Right renal pelvis (tissue), 4 donors: Measurements from ENCODE around the gene FAM193A. TPM values are rescaled to one million over a fixed set of nuclear protein-coding genes. Genes with fewer than 3 reads are reported as not detected.
A peak's percentile ranks its signal among the peaks of the same experiment; 100 is the strongest.

ENCODE experiments used
- DNase-seq, 4 donors: peaks; one replicate each; pipeline ENCODE4 v3.0.0-alpha.2; 2013; ENCODE audit warnings: low read depth in 4 of 4, low spot score in 3 of 4, missing footprints in 1 of 4
- polyA plus RNA-seq, 4 donors: library from polyadenylated mRNA; unstranded; fragments of 120-200 nt; gene quantifications; one replicate each; pipeline ENCODE4 v1.2.1, GENCODE V29; 2013; ENCODE audit not compliant: insufficient read length in 4 of 4

Gene FAM193A
- polyA plus RNA-seq, 4 donors = 24.0 to 28.8 (median 26.8) TPM

DNA sequence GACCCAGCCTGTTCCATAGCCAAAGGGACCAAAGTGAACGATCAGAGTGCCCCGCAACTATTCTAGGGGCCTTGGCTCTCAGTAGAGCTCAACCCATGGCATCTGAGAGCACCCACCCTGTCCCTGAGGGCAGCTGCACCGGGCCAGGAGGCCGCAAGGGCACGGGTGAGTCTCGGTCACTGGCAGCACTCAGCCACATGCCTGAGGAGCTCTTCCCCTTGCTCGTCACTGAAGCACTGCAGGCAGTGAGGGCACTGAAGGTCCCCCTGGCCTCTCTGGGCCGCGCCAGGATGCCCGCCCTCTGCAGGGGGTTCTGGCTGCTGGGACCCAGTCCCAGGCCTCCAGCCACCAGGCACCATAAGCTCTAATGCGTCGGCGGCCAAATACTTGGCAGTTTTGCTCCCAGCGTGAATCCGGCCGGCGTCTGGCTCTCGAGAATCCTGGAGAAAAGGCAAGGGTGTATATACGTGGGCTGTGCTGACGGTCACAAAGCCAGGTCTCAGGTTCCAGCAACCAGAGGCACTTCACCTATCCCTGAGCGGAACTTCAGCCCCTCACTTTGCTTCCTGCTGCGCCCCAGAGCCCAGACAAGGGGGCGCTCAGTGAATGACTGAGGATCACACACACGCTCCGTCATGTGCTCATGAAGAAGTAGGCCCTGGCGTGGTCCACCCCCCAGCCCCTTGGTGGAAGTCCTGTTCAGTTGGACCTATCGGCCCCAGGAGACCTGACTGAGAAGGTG is 205.8 kb downstream of the FAM193A start:
- no peak for DNase-seq

DNA sequence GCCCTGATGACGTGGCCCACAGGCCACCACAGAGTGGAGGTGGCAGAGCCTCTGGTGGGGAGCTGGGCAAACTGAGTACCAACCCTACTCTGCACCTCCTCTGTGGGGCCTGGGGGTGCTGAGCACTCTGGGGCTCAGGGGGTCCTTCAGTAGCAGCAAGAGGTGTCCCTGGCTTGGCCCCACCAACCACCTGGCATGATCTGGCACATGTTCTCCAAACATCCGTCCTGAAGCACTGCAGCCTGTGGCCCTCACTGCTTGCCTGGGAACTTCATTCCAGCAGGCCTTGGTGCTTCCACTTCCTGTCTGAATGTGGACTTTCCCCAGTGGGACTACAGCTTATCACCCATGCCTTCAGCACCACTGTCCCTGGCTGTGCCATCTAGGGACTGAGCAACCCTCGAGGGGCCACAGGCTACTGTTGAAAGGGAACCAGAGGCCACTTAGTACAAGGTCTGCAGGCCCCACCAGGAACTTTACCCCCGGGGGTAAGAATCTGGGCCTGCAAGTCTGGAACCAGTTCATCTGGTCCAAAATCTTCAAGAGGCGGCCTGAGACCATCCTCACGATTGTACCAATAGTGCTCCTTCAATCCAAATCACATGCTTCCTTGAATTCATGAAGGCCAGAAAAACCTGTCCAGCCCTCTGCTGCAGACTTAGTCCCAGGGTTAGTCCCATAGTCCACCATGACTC is 206.5 kb downstream of the FAM193A start:
- no peak for DNase-seq

DNA sequence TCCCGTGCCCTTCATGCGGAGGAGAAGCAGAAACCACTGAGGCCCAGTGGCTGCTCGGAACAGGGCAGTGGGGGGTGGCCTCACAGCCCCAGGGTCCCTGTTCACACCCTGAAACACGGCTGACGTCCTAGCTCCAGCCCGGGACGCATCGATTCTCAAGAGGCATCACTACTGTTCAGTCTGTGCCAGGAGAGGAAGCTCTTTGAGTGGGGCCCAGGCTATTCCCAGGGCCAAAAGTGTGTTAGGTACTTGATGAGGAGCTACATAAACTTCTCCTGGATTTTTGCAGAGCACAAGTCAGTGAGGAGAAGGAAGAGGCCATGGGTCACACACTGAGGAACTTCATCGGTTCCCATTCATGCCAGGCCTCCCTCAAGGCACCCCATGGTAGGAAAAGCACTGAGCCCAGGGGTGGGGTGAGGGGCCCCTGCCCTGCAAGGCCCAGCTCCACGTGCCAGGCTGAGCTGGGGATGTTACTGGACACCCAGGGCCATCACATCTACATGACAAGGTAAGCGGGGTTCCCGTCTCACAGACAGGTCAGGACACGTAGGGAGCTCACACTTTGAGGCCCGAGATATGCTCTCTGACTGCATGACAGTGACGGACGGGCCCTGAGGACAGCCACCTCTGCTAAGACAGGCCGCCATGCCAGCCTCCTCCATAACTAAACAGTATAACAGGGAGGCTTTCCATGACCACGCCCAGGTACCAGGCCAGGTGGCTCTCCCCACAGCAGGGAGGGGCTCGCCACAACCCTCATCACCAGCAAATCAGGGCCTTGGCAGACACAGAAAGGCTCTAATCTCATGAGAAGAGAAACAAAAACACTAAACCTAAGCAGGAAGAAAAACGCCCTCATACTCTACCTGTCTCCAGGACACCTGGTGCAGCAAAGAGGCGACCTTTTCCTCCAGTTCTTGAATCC is 207.3 kb downstream of the FAM193A start:
- no peak for DNase-seq

DNA sequence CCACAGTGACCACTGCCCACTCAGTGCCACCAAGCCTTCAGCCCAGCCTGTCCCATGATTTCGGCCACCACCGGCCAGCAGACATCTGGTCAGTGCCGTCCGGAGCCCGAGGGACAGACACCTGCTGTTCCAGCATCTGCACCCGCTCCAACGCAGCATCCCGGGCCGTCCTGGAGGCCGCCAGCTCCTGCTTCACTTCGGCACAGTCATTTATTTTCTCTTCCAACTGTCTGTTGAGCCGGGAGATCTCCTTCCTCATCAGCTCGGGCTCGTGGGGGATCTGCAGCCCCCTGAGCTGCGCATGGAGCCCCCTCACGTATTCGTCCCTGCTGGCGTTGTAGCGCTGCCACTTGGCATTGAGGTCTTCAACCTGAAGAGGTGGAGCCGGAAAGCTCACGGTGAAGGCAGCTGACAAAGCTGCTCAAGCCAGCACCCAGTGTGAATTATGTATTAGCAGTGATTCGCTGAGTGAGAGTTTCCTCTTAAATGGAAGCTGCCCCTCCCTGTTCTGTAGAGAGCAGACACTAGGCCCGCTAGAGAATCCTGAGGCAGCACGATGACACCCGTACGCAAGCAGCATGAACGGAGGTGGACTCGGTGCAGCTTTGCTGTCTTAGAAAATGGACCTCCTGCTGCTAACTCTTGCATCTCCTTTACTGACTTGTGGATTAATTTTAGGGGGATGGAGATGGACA is 208.3 kb downstream of the FAM193A start:
- DNase-seq = no peak

DNA sequence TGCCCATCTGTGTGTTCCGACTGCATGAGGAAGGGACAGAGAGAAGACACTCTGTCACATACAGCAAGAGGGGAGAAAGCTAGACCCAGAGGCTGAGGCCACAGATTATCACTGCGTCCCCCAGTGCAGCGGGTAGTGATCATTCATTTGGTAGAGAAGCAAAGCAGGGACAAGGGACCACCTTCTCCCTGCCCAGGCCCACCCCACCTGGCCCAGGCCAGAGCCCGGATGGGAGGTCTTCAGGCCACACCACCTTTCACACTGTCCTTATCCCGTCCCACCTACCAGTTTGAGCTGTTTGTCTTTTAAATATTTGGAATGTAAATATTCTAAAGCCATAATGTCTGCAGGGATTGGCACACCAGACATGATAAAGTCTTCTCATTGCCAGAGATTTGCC is 209.1 kb downstream of the FAM193A start:
- DNase-seq = no peak

DNA sequence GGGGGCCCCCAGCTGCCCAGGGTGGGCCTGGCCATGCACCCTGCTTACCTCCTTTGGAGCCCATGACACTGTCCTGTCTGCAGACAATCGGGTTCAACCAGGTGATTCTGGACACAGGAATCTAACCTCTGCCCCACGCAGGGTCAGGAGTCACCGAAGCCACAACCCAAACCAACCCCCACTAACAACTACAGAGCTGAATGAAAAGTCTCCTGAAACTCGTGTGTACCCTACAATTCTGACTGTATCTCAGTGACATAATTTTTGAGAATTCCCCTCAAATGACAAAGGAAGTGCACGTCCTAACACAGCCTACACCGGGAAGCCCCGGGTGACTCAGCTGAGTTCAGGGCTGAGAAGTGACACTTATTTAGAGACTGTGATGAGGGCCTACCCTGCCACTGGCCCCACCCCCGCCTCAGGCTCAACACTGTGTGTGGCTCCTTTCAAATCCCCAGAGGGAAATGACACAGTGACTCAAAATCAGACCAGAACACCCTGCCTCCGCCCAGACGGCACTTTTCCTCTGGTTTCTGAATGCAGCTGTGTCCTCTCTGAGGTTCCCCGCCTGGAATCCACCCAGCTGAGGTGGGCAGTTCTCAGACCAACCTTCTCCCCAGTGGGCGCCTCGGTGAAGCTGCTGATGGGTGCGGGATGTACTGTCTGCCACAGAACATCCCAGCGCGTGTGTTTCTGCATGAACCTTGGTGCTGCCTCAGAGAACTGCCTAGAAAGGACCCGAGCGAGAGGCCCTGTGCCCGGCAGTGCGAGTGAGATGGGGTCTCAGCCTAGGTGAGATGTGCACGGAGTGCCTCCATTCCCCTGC is 209.7 kb downstream of the FAM193A start:
- no peak for DNase-seq

DNA sequence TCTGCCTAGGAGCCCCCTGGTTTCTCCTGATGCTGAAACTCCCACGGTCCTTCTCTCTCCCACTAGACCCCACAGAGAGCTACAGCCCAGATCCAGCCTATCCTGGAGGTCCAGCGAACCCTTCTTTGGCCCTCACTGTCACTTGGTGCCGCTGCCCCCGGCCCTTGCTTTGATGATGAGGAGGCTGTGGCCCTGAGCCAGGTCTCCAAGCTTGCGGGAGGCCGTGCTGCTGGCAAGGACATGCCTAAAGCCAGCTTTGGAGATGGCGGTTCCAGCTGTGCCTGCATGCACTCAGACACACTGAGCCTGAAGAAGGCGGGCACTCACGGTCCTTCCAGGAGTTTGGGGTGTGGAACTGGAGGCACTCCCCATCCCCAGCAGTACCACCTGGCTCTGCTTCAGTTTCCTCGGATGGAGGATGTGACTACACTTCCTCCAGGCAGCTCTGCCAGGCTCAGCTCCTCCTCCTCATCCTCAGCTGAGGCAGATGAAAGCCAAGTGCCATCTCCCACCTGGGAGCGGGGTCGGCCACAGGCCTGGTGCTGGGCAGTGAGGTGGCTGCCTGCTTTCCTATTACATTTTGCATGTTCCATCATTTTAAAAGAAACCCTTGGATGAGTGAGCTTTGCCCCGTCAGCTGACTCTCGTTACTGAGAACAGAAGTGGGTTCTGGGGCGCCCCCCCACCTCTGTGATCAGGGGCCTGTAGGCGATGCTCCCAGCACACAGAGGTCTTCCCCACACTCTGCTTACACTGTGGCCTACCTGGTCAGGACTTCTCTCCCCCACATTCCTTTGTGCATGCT is 210.6 kb downstream of the FAM193A start:
- DNase-seq = no peak

DNA sequence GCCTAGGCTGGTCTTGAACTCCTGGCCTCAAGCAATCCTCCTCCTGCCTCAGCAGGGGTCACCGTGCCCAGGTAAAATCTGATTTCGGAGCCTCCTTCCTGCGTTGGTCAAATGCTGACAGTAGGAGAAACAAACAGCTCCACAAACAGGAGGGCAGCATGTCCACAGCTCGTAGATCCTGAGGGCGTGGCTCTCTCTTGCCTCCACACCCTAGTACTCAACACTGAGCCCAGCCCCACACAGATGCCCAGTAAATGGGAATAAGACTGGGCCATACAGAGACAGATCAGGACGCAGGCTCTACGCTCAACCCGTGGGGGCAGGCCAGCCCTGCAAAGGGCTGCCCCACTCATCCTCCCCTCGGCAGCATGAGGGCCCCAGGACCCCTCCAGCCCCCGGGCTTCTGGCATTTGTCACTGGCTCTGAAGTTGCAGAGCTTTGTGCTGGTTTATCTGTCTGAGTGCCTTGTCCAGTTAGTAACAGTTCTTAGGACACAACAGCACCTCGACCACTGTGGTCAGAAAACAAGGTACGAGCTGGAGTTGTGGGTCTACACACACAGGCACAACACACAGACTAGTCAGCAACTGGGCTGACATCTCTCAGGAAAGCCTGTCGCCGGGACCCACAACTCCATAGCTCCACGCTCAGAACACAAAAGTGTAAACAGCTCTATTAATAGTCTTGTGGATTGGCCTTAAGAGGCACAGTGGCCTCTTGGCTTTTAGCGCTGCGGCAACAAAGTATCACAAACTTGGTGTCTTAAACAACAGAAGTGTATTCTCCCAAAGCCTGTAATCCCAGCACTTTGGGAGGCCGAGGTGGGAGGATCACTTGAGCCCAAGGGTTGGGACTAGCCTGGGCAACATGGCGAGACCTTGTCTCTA is 214.5 kb downstream of the FAM193A start:
- no peak for DNase-seq

DNA sequence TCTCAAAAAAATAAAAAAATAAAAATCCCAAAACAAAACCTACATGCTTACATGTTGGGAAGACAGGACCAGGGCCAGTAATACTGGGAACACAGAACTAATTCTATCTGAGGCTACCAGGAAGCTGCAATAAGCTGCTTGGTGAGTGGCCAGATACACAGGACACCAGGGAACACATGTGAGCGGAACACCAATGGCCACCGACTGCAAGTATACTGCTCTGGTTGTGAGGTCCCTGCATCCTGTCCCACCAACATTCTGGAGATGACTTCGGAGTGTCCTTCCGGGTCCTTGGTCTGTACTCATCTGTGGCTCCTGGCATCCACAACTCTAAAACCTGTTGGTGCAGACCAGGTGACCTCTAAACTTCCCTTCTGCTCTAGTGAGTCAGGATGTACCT is 217.0 kb downstream of the FAM193A start:
- no peak for DNase-seq

DNA sequence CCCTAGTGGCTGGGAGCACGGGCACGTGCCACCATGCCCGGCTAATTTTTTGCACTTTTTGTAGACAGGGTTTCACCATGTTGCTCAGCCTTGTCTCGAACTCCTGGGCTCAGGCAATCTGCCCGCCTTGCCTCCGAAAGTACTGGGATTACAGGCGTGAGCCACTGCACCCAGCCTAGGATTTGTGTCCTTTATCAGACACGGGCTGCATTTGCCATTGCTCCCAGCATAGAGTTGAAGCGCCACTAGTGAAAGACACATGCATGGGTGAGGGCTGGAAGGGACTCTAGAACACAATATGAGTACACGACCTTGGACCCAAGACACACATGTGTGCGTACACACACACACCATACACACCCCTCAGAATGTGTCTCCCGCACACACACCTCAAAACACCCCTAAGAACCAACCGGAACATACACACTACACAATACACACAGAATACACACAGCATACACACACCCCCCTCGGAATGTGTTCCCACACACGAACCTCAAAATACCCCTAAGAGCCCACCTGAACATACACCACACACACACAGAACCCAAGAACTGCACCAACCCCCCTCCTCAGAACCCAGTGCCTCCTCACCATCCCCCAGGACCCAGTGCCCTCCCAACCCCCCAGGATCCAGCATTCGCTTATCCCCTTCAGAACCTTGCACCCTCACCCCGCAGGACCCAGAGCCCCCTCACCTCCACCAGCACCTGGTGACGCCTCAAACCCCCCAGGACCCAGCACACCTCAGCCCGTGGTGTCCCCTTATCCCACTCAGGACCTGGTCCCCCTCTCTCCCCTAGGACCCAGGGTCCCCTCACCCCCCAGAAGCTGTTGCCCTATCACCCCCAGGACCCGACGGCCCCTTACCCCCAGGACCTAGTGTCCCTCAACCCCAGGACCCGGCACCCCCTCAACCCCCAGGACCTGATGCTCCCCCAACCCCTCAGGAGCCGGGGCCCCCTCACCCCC is 218.7 kb downstream of the FAM193A start:
- no peak for DNase-seq

DNA sequence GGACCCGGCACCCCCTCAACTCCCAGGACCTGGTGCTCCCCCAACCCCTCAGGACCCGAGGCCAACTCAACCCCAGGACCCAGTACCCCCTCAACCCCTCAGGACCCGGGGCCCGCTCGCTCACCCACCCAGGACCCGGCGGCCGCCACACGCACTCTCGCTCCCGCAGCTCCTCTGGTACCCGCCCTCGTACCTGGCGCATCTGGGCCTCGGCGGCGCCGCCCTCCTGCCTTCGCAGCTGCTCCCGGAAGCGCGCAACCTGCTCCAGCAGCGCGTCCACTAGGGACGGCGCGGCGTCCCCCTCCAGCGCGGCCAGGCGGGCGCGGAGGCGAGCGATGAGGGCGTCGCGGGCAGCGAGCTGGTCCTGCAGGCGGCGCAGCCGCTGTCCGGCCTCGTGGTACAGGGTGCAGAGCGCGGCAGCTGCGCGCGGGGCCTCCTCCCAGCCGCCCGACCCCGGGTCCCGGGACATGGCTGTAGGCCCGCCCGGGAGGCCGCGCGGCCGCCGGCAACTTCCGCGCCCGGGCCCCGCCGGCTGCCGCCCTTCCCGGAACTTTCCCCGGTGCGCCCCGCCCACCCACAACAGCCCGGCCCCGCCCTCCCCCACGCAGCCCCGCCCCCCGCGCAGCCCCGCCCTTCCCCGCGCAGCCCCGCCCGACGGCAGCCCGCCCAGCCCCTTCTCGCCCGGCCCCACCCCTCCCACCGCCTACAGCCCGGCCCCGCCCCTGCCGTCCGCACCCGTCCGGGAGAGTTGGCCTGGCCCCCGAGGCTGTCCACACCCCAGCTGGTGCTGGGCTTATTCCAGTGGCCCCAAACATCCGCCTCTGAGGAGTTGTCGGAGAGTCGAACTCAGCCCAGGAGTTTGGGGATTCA is 219.6 kb downstream of the FAM193A start, which contains the start of gene TNIP2:
TSS of gene TNIP2 (minus strand) at position 516 of the 870 bp plus-strand sequence. CDS start at position 469, 47 bp downstream.
- peak in 3 of 4 donors; percentile 48 to 55 (median 50) for DNase-seq

DNA sequence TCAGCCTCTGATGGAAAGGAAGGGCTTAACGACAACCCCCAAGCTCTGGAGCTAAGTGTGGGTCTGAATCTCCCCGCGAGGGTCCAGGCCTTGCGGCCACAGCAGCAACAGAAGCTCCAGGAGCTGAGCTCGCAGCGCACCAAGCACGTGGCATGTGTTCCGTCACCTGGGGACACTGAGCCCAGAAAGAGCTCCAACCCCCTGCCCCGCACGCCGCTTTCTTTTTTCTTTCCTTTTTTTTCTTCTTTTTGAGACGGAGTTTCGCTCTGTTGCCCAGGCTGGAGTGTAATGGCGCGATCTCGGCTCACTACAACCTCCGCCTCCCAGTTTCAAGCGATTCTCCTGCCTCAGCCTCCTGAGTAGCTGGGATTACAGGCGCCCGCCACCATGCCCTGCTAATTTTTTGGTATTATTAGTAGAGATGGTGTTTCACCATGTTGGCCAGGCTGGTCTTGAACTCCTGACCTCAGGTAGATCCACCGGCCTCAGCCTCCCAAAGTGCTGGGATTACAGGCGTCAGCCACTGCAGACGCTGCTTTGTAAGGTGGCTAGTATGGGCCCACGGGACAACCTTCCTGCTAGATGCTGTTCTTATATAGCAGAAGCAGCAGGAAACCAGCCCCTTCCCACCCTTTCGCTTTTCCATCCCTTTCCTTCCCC is 220.4 kb downstream of the FAM193A start:
- no peak for DNase-seq

DNA sequence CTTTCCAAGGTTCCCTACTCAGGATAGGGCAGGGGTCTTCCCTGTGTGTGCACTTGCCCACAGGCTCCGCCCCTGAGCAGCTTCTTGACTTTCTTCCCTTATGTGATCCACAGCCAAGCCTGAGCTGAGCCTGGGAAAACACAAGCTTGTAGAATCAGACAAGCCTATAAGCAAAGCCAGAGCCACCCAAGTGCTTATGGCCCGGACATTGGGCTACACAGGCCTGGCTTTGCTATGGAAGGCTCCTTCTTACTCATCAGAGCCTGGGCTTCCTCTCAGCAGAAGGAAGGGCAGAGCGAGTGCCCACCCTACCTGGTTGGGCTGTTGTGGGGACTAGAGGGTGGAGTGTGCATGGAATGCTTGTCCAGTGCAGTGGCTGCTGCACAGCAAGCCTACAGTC is 221.0 kb downstream of the FAM193A start:
- DNase-seq = no peak

DNA sequence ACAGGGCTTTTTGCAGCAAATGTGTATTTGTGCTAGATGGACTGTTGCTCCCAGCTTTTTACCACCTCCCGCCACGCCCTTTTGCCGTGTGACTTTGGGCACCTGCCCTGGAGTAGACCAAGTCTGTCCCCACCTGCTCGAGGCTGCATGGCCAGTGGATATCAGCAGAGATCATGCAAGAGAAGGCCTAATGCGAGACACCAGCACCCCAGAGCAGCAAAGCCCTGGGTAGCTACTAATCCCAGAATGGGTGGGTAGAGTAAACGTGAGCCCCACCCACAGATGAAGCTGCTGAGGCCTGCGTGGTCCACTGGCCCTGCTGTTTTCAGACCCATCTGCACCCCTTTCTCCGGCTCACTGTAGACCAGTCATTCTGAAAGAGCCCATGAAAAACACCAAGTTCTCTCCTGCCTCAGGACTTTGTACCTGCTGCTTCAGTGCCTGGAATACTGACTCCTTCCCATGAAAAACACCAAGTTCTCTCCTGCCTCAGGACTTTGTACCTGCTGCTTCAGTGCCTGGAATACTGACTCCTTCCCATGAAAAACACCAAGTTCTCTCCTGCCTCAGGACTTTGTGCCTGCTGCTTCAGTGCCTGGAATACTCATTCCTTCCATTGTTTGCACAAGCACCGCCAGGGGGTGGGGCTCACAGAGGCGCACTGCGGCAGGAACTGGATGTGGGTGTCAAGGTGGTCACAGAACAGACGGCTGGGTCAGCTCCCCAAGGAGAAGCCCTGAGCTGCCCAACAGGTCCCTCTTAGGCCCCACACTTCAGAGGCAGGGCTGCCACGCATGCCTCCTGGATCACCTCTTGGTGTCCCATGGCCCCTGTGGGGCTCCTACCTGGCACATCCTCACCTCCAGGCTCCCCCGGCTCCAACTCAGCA is 224.8 kb downstream of the FAM193A start:
- no peak for DNase-seq
